ENCODE measurements around the gene UBLCP1.

Gene UBLCP1

DNA sequence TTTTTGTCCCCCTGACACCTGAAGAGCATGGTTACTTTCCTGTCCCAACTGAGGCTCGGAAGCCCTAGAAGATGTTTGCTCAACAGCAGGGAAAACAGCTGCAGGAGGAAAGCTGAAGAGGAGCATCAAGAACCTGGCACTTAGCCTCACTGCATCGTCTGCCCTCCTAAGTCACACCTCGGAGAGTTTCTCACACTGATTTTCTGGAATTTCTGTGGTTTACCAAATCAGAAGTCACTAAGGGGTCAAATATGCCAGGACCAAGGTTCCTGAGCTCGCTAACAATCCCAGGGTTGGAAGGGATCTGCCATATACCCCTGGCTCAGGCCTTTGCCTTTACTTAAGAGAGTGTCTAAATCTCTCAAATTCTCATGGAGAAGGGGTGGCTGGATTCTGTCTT, 61.9 kb downstream of the UBLCP1 start:
- Histone ChIP-seq H3K4me3 (ENCODE audit: low read depth, low read length) (no peak overlapping the region), H3K9me3 (ENCODE audit: control insufficient read depth, insufficient read depth, low read depth, low read length) (no peaks in the 10 kb centered on the region), H3K4me1 (ENCODE audit: control insufficient read depth, insufficient read depth, low read length) (no peaks in the 10 kb centered on the region), H3K36me3 (ENCODE audit: control insufficient read depth in 2 of 2, insufficient read depth in 1 of 2, low read length in 2 of 2) (no peaks in the 10 kb centered on the region), H3K27ac (ENCODE audit: extremely low read depth, low read depth, low read length) (no peak overlapping the region)
- POLR2A ChIA-PET, result no interaction called here
- no peak for TF ChIP-seq ZNF658 (tag by site-specific recombination; IDR thresholded peaks at IDR 0.05)
- TF ChIP-seq, protein P1, sequence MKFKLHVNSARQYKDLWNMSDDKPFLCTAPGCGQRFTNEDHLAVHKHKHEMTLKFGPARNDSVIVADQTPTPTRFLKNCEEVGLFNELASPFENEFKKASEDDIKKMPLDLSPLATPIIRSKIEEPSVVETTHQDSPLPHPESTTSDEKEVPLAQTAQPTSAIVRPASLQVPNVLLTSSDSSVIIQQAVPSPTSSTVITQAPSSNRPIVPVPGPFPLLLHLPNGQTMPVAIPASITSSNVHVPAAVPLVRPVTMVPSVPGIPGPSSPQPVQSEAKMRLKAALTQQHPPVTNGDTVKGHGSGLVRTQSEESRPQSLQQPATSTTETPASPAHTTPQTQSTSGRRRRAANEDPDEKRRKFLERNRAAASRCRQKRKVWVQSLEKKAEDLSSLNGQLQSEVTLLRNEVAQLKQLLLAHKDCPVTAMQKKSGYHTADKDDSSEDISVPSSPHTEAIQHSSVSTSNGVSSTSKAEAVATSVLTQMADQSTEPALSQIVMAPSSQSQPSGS (tag by site-specific recombination; IDR thresholded peaks at IDR 0.05; ENCODE audit: low read depth), result no peak
- TF ChIP-seq ZNF10 (tag by site-specific recombination; IDR thresholded peaks at IDR 0.05), result no peak
- TF ChIP-seq ZFP37 (tag by site-specific recombination; IDR thresholded peaks at IDR 0.05), result no peak
- no peak for TF ChIP-seq ZNF529 (tag by site-specific recombination; IDR thresholded peaks at IDR 0.05; ENCODE audit: insufficient replicate concordance)
- TF ChIP-seq, protein P2, sequence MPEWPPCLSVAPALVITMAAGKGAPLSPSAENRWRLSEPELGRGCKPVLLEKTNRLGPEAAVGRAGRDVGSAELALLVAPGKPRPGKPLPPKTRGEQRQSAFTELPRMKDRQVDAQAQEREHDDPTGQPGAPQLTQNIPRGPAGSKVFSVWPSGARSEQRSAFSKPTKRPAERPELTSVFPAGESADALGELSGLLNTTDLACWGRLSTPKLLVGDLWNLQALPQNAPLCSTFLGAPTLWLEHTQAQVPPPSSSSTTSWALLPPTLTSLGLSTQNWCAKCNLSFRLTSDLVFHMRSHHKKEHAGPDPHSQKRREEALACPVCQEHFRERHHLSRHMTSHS (tag by site-specific recombination; IDR thresholded peaks at IDR 0.05), result no peak
- no peak for TF ChIP-seq OVOL3 (tag by site-specific recombination; IDR thresholded peaks at IDR 0.05)
- no peak for TF ChIP-seq ZNF146 (tag by site-specific recombination; IDR thresholded peaks at IDR 0.05)
- TF ChIP-seq GLIS2 (tag by site-specific recombination; IDR thresholded peaks at IDR 0.05), result no peak
- TF ChIP-seq, protein P3, sequence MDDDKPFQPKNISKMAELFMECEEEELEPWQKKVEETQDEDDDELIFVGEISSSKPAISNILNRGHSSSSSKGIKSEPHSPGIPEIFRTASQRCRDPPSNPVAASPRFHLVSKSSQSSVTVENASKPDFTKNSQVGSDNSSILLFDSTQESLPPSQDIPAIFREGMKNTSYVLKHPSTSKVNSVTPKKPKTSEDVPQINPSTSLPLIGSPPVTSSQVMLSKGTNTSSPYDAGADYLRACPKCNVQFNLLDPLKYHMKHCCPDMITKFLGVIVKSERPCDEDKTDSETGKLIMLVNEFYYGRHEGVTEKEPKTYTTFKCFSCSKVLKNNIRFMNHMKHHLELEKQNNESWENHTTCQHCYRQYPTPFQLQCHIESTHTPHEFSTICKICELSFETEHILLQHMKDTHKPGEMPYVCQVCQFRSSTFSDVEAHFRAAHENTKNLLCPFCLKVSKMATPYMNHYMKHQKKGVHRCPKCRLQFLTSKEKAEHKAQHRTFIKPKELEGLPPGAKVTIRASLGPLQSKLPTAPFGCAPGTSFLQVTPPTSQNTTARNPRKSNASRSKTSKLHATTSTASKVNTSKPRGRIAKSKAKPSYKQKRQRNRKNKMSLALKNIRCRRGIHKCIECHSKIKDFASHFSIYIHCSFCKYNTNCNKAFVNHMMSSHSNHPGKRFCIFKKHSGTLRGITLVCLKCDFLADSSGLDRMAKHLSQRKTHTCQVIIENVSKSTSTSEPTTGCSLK (tag by site-specific recombination; IDR thresholded peaks at IDR 0.05), result no peak
- no peak for TF ChIP-seq ZNF175 (tag by site-specific recombination; IDR thresholded peaks at IDR 0.05)
- TF ChIP-seq ZNF623 (tag by site-specific recombination; IDR thresholded peaks at IDR 0.05), result no peak
- TF ChIP-seq IKZF3 (tag by site-specific recombination; IDR thresholded peaks at IDR 0.05), result no peak
- TF ChIP-seq KLF16 (tag by site-specific recombination; IDR thresholded peaks at IDR 0.05), result no peak
- TF ChIP-seq ZNF311 (tag by site-specific recombination; IDR thresholded peaks at IDR 0.05; ENCODE audit: borderline replicate concordance), result no peak
- TF ChIP-seq HOXA7 (CRISPR knock-in tag; IDR thresholded peaks at IDR 0.05; ENCODE audit: borderline replicate concordance), result no peak
- TF ChIP-seq PRDM1 (tag by site-specific recombination; IDR thresholded peaks at IDR 0.05), result no peak
- CTCF ChIA-PET, result interaction anchor here (0.6 to 2.9 kb wide), 8 partner anchors 8 to 168 kb away, joined by 3 to 9 read pairs (median 3); no protein-coding TSS in a partner anchor

DNA sequence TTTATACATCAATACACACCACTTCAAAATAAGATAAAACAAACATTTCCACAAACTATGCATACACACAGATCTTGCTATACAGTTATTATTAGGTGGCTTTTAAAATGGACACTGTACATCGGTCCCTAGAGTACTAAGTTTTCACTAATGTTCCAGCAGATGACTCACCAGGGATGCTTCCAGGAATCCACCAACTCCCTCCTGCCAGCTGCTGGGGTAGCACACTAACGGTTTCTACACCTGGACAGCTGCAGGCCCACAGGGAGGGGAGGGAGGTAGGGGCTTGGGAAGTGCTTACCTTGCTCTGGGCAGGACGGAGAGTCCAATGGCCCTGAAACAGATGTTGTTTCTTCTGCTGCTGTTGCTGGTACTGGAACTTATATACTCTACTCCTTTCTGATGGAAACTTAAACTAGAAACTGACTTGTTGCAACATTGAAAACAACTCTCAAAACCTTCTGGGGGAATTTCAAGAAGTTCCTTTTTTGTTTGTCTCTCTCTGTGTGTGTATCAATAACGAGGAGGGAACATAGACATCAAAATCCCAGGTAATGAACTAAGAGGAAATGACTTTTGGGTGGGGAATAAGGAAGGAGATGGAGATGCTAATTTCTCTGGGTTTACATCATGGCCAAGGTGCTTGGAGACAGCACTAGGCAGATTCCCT, 67.2 kb downstream of the UBLCP1 start, which contains the start of gene IL12B:
TSS of gene IL12B (minus strand) at position 357 of the 670 bp plus-strand sequence. CDS start 3,705 bp downstream, outside the sequence.
- Histone ChIP-seq H3K27ac (ENCODE audit: extremely low read depth, low read depth, low read length) (peak within 1 kb of the TSS; percentile 70; the same call in 1 of the 2 replicates), H3K4me1 (ENCODE audit: control insufficient read depth, insufficient read depth, low read length) (peaks cover 3% of the 10 kb centered on the region; the same call in 1 of the 2 replicates), H3K36me3 (ENCODE audit: control insufficient read depth in 2 of 2, insufficient read depth in 1 of 2, low read length in 2 of 2) (no peaks in the 10 kb centered on the region), H3K9me3 (ENCODE audit: control insufficient read depth, insufficient read depth, low read depth, low read length) (no peaks in the 10 kb centered on the region), H3K4me3 (ENCODE audit: low read depth, low read length) (no peak within 1 kb of the TSS)
- POLR2A ChIA-PET, result no interaction called here
- CTCF ChIA-PET, result interaction anchor here (0.6 to 2.2 kb wide), 3 partner anchors 13 to 108 kb away, joined by 4 to 8 read pairs (median 4); no protein-coding TSS in a partner anchor
- TF ChIP-seq, protein P4, sequence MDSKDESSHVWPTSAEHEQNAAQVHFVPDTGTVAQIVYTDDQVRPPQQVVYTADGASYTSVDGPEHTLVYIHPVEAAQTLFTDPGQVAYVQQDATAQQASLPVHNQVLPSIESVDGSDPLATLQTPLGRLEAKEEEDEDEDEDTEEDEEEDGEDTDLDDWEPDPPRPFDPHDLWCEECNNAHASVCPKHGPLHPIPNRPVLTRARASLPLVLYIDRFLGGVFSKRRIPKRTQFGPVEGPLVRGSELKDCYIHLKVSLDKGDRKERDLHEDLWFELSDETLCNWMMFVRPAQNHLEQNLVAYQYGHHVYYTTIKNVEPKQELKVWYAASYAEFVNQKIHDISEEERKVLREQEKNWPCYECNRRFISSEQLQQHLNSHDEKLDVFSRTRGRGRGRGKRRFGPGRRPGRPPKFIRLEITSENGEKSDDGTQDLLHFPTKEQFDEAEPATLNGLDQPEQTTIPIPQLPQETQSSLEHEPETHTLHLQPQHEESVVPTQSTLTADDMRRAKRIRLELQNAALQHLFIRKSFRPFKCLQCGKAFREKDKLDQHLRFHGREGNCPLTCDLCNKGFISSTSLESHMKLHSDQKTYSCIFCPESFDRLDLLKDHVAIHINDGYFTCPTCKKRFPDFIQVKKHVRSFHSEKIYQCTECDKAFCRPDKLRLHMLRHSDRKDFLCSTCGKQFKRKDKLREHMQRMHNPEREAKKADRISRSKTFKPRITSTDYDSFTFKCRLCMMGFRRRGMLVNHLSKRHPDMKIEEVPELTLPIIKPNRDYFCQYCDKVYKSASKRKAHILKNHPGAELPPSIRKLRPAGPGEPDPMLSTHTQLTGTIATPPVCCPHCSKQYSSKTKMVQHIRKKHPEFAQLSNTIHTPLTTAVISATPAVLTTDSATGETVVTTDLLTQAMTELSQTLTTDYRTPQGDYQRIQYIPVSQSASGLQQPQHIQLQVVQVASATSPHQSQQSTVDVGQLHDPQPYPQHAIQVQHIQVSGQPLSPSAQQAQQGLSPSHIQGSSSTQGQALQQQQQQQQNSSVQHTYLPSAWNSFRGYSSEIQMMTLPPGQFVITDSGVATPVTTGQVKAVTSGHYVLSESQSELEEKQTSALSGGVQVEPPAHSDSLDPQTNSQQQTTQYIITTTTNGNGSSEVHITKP (tag by site-specific recombination; IDR thresholded peaks at IDR 0.05), result peak; percentile 25; the same call in 1 of the 2 replicates
- TF ChIP-seq, protein P5, sequence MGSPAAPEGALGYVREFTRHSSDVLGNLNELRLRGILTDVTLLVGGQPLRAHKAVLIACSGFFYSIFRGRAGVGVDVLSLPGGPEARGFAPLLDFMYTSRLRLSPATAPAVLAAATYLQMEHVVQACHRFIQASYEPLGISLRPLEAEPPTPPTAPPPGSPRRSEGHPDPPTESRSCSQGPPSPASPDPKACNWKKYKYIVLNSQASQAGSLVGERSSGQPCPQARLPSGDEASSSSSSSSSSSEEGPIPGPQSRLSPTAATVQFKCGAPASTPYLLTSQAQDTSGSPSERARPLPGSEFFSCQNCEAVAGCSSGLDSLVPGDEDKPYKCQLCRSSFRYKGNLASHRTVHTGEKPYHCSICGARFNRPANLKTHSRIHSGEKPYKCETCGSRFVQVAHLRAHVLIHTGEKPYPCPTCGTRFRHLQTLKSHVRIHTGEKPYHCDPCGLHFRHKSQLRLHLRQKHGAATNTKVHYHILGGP (tag by site-specific recombination; IDR thresholded peaks at IDR 0.05), result peak; percentile 90
- 0 out of 2 replicates have a peak, but pooled peaks have one; percentile 26 for TF ChIP-seq ZBTB48 (tag by site-specific recombination; IDR thresholded peaks at IDR 0.05)
- TF ChIP-seq ZBTB20 (tag by site-specific recombination; IDR thresholded peaks at IDR 0.05), result no peak
- TF ChIP-seq ZNF366 (tag by site-specific recombination; conservative IDR thresholded peaks at IDR 0.05), result 0 out of 2 replicates have a peak, but pooled peaks have one; percentile 9
- no peak for TF ChIP-seq ZNF184 (tag by site-specific recombination; IDR thresholded peaks at IDR 0.05)
- no peak; the same call in 1 of the 2 replicates for TF ChIP-seq PRDM1 (tag by site-specific recombination; IDR thresholded peaks at IDR 0.05)
- TF ChIP-seq, protein P6, sequence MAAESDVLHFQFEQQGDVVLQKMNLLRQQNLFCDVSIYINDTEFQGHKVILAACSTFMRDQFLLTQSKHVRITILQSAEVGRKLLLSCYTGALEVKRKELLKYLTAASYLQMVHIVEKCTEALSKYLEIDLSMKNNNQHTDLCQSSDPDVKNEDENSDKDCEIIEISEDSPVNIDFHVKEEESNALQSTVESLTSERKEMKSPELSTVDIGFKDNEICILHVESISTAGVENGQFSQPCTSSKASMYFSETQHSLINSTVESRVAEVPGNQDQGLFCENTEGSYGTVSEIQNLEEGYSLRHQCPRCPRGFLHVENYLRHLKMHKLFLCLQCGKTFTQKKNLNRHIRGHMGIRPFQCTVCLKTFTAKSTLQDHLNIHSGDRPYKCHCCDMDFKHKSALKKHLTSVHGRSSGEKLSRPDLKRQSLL (tag by site-specific recombination; IDR thresholded peaks at IDR 0.05), result no peak
